GM23248 (cell line): ENCODE results near the gene TWSG1.

Source experiments
- EZH2 ChIP-seq: fragments of 200-600 bp; sonication (generic); IDR thresholded peaks from 2 replicates; pipeline ENCODE4 v1.6.1; 2018; ENCODE audit warnings: antibody characterized with exemption, mild to moderate bottlenecking; ENCODE audit not compliant: insufficient read depth, poor library complexity, severe bottlenecking
- EZH2phosphoT487 ChIP-seq: fragments of 200-600 bp; sonication (generic); IDR thresholded peaks from 2 replicates; pipeline ENCODE4 v1.6.1; 2018; ENCODE audit warnings: antibody characterized with exemption, moderate library complexity, mild to moderate bottlenecking, low read depth; ENCODE audit not compliant: insufficient read depth

DNA sequence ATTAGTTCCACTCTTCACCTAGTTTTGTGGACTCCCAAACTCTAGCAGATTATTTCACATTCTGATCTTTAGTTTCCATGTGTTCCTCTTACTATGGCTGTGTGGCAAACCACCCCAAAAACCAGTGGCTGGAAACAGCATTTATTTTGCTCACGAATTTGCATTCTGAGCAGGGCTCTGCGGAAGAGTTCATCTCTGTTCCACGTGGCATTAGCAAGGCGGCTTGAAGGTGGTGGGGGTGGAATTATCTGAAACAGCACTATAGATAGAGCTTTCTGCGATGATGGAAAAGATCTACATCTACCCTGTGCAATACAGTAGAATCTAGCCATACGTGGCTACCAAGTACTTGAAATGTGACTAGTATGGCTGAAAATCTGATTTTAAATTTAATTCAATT lies 5.9 kb downstream of the TWSG1 start:
- TF ChIP-seq EZH2 (no peak), EZH2phosphoT487 (no peak)
